Chondrocyte (in vitro differentiated cells): ENCODE data around the gene ETNK2. TPM values are rescaled to one million over a fixed set of nuclear protein-coding genes. Genes with fewer than 3 reads are reported as not detected.

Experiments
- DNase-seq: peaks from one replicate; pipeline ENCODE4 v3.0.0; 2021; ENCODE audit warnings: mixed read lengths, low spot score
- H3K27ac Mint-ChIP-seq: one replicate; pipeline ENCODE4 v1.8.0; 2021; ENCODE audit warnings: mild to moderate bottlenecking, moderate library complexity, mixed read lengths; ENCODE audit not compliant: unreplicated experiment
- H3K27me3 Mint-ChIP-seq: 2 replicates; pipeline ENCODE4 v1.8.0; 2021; ENCODE audit warnings: low read depth, mixed read lengths
- H3K36me3 Mint-ChIP-seq: 2 replicates; pipeline ENCODE4 v1.8.0; 2021; ENCODE audit warnings: low read depth, mixed read lengths
- H3K4me1 Mint-ChIP-seq: 2 replicates; pipeline ENCODE4 v1.8.0; 2021; ENCODE audit warnings: low read depth, mild to moderate bottlenecking, mixed read lengths
- H3K4me3 Mint-ChIP-seq: one replicate; pipeline ENCODE4 v1.8.0; 2021; ENCODE audit warnings: mild to moderate bottlenecking, moderate library complexity, mixed read lengths; ENCODE audit not compliant: unreplicated experiment
- H3K9me3 Mint-ChIP-seq: 2 replicates; pipeline ENCODE4 v1.8.0; 2021; ENCODE audit warnings: low read depth, mixed read lengths
- CTCF ChIP-seq: fragments of 200-600 bp; sonication (generic); IDR thresholded peaks from 2 replicates; pipeline ENCODE4 v1.5.0; 2021; ENCODE audit warnings: antibody characterized with exemption, mild to moderate bottlenecking, moderate library complexity
- total RNA-seq: library from RNA; stranded (reverse); gene quantifications from 3 replicates; pipeline ENCODE4 v1.2.1, GENCODE V29; 2021

Gene ETNK2
- total RNA-seq, 1 donor from 2014 or later = 10.2 TPM

- DNase-seq = no peak
- Mint-ChIP-seq H3K4me1 (no peaks in the 10 kb centered on the region), H3K27ac (no peak overlapping the region), H3K9me3 (peaks cover 9% of the 10 kb centered on the region), H3K27me3 (peaks cover 16% of the 10 kb centered on the region), H3K4me3 (no peak overlapping the region), H3K36me3 (no peaks in the 10 kb centered on the region)
- no peak for TF ChIP-seq CTCF
Observed at GRCh38 chr1:204174958-204175357, 23.1 kb upstream of the ETNK2 start.

DNA sequence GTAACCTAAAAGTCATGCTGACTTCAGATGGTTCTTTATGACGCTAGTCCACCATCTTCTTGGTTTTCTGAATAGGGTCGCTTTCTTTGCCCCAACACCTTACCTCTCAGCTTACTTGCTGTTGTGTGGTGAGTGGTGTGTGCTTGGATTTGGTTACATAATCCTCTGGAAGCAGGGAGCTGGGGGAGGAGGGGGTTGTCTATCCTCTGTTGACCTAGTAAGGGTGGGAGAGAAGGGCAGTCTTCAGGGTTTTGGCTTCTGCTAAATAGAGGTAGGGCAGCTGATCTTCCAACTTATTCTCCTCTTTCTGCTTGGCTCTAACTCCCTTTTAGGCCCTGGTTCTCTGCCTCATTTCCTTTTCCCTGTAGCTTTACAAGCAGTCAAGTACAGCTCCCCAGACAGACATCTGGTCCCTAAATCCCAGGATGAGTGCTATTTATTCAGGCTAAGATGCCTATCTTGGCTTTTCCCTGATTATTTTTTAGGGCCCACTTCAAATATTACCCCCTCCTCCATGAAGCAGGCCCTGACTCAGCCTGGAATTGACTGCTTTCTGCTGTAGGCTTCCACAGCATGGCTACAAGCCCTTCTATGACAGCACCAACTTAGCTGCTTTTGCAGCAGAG lies 20.7 kb upstream of the ETNK2 start:
- TF ChIP-seq CTCF = no peak
- H3K36me3 Mint-ChIP-seq = peaks cover 2% of the 10 kb centered on the region
- H3K4me3 Mint-ChIP-seq = no peak overlapping the region
- peaks cover 17% of the 10 kb centered on the region for H3K9me3 Mint-ChIP-seq
- H3K4me1 Mint-ChIP-seq = no peaks in the 10 kb centered on the region
- no peak overlapping the region for H3K27ac Mint-ChIP-seq
- DNase-seq = no peak
- peaks cover 4% of the 10 kb centered on the region for H3K27me3 Mint-ChIP-seq

DNA sequence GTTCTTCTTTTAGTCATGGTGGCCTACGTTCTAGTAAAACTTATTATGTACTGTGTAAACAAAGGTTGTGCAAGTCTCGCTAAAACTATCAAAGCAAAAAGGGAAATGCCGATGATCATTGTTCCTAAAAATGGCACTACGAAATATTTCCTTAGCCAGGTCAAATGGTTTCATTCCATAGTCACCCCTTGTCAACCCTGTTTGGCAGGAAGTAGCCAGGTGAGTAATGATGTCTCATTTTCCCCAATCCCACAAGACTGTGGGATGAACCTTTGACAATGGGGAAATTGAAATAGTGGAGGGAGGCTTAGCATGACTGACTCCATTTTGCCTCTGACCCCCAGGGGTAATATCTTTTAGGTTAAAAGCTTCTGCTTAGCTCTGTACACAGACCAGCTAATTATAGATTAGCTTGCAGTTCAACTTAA lies 19.9 kb upstream of the ETNK2 start:
- Mint-ChIP-seq H3K27ac (no peak overlapping the region), H3K27me3 (peaks cover 6% of the 10 kb centered on the region), H3K4me1 (no peaks in the 10 kb centered on the region), H3K4me3 (no peak overlapping the region), H3K36me3 (peaks cover 2% of the 10 kb centered on the region), H3K9me3 (peaks cover 17% of the 10 kb centered on the region)
- DNase-seq = no peak
- no peak for TF ChIP-seq CTCF

- Mint-ChIP-seq H3K4me1 (no peaks in the 10 kb centered on the region), H3K4me3 (no peak overlapping the region), H3K27me3 (peaks cover 11% of the 10 kb centered on the region), H3K27ac (no peak overlapping the region), H3K9me3 (peaks cover 17% of the 10 kb centered on the region), H3K36me3 (peaks cover 2% of the 10 kb centered on the region)
- no peak for DNase-seq
- no peak for TF ChIP-seq CTCF
Observed at GRCh38 chr1:204170494-204171155, 18.8 kb upstream of the ETNK2 start.

DNA sequence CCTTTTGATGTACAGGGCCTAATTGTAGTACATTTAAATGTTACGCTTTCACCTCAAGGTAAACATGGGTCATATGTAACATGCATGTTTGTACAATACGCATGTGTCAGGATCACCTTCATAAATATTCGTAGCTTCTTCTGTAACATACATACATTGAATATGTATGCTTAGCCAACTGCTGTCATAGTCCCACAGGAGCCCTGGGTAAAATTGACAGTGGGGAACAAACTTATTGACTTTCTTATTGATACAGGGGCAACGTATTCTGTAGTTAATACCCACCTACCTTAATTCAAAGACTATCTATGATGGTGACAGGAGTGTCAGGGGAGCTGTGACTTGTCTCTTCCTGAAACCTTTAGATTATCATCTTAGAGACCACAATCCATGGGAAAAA lies 18.0 kb upstream of the ETNK2 start:
- H3K9me3 Mint-ChIP-seq = peaks cover 17% of the 10 kb centered on the region
- no peak overlapping the region for H3K27ac Mint-ChIP-seq
- no peak for DNase-seq
- H3K36me3 Mint-ChIP-seq = peaks cover 2% of the 10 kb centered on the region
- no peak for TF ChIP-seq CTCF
- H3K4me1 Mint-ChIP-seq = no peaks in the 10 kb centered on the region
- no peak overlapping the region for H3K4me3 Mint-ChIP-seq
- H3K27me3 Mint-ChIP-seq = peaks cover 11% of the 10 kb centered on the region
